GM23338 (cell line): ENCODE measurements around the gene TOR1AIP1. TPM values are rescaled to one million over a fixed set of nuclear protein-coding genes. Genes with fewer than 3 reads are reported as not detected.

Experiments
- ETS1 ChIP-seq: IDR thresholded peaks from 2 replicates; pipeline ENCODE4 v1.6.1; 2016; ENCODE audit warnings: antibody characterized with exemption
- EZH2phosphoT487 ChIP-seq: fragments of 200-600 bp; sonication (generic); IDR thresholded peaks from one replicate; pipeline ENCODE4 v1.8.1; 2018; ENCODE audit warnings: antibody characterized with exemption; ENCODE audit not compliant: unreplicated experiment
- NANOG ChIP-seq: IDR thresholded peaks from 2 replicates; pipeline ENCODE4 v1.6.1; 2016; ENCODE audit warnings: antibody characterized with exemption, borderline replicate concordance
- POLR2AphosphoS5 ChIP-seq: IDR thresholded peaks from 2 replicates; pipeline ENCODE4 v1.6.1; 2016; ENCODE audit warnings: antibody characterized with exemption, low read depth
- STAT1 ChIP-seq: IDR thresholded peaks from one replicate; pipeline ENCODE4 v1.6.1; 2016; ENCODE audit warnings: antibody characterized with exemption; ENCODE audit not compliant: unreplicated experiment
- ZNF114 ChIP-seq: fragments of 250-450 bp; sonication (Bioruptor Pico); IDR thresholded peaks from 2 replicates; pipeline ENCODE4 v1.5.0; 2020; ENCODE audit warnings: mild to moderate bottlenecking, moderate library complexity
- ZNF462 ChIP-seq: fragments of 250-450 bp; sonication (Bioruptor Pico); IDR thresholded peaks from 2 replicates; pipeline ENCODE4 v1.5.0; 2020; ENCODE audit warnings: mild to moderate bottlenecking, moderate library complexity
- polyA plus RNA-seq: library from polyadenylated mRNA; unstranded; fragments of >200 nt; fragmentation: Nextera tagmentation; extraction: Ambion mirVana; gene quantifications from 2 replicates; pipeline ENCODE4 v1.2.1, GENCODE V29; 2016
- total RNA-seq: library from RNA; depleted of rRNA; stranded (reverse); fragments of >200 nt; shearing (Covaris generic); gene quantifications from 2 replicates; pipeline ENCODE4 v1.2.3, GENCODE V29; 2014
- TF ChIP-seq, protein P1 (sequence below): IDR thresholded peaks from one replicate; pipeline ENCODE4 v1.6.1; 2018; ENCODE audit warnings: antibody characterized with exemption; ENCODE audit not compliant: unreplicated experiment

The TOR1AIP1 gene
- total and polyA plus RNA-seq, 2 experiments from 2014 or later, result 16.9 to 20.6 TPM

GRCh38 chr1:179952186-179952585 is 70.1 kb downstream of the TOR1AIP1 start (continued):
- TF ChIP-seq ZNF462 (CRISPR knock-in tag) (no peak), STAT1 (no peak), POLR2AphosphoS5 (no peak), ETS1 (no peak), ZNF114 (CRISPR knock-in tag) (no peak), EZH2phosphoT487 (no peak), NANOG (no peak)
- TF ChIP-seq, protein P1, sequence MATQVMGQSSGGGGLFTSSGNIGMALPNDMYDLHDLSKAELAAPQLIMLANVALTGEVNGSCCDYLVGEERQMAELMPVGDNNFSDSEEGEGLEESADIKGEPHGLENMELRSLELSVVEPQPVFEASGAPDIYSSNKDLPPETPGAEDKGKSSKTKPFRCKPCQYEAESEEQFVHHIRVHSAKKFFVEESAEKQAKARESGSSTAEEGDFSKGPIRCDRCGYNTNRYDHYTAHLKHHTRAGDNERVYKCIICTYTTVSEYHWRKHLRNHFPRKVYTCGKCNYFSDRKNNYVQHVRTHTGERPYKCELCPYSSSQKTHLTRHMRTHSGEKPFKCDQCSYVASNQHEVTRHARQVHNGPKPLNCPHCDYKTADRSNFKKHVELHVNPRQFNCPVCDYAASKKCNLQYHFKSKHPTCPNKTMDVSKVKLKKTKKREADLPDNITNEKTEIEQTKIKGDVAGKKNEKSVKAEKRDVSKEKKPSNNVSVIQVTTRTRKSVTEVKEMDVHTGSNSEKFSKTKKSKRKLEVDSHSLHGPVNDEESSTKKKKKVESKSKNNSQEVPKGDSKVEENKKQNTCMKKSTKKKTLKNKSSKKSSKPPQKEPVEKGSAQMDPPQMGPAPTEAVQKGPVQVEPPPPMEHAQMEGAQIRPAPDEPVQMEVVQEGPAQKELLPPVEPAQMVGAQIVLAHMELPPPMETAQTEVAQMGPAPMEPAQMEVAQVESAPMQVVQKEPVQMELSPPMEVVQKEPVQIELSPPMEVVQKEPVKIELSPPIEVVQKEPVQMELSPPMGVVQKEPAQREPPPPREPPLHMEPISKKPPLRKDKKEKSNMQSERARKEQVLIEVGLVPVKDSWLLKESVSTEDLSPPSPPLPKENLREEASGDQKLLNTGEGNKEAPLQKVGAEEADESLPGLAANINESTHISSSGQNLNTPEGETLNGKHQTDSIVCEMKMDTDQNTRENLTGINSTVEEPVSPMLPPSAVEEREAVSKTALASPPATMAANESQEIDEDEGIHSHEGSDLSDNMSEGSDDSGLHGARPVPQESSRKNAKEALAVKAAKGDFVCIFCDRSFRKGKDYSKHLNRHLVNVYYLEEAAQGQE, result no peak
